Posterior cingulate gyrus (tissue), 11 donors: ENCODE results near the gene SCNN1G.

Source experiments
- DNase-seq, 10 donors: peaks; one replicate each; pipeline versions ENCODE4 v3.0.0 to v3.0.0-alpha.2; 2020 to 2021; ENCODE audit warnings: mixed read lengths in 3 of 10
- intact Hi-C: fragments of 100-400 bp; cut with DNase I; formaldehyde crosslinking; loops from one replicate; pipeline ENCODE4 v1.15.1; 2023

SCNN1G gene

DNA sequence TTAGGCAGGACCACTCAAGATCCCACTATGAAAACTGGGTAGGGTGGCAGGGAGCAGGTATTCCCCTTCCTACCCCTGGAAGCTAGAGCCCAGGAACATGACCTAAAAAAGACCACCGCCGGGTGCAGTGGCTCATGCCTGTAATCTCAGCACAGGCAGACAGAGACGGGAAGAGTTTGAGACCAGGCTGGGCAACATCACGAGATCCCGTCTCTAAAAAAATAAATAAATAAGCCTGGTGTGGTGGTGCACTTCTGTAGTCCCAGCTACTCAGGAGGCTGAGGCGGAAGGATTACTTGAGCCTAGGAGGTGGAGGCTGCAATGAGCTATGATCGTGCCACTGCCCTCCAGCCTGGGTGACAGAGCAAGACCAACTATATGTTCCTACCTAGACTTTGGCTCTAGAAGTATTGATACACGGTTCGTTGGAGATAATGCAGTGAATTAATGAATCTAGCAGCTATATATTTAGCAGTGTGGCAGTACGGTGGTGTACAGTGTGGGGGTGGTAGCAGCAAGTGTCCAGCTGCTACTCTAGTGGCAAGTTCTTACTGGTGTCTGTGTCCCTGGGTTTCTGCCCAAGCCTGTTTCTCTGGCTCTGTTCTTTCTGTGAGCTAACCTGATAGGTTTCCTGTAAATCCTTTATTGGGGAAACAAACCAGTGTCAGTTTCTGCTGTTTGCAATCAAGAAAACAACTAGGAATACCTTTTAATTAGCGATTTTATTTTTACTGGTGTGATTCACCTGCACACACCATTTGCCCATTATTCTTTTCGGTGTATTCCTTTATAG is 30.0 kb upstream of the SCNN1G start:
- DNase-seq, result no peak
- intact Hi-C loops, result no loop called here

GRCh38 chr16:23155445-23156049 is 27.0 kb upstream of the SCNN1G start:
- DNase-seq, result no peak
- intact Hi-C loops, result no loop called here

DNA sequence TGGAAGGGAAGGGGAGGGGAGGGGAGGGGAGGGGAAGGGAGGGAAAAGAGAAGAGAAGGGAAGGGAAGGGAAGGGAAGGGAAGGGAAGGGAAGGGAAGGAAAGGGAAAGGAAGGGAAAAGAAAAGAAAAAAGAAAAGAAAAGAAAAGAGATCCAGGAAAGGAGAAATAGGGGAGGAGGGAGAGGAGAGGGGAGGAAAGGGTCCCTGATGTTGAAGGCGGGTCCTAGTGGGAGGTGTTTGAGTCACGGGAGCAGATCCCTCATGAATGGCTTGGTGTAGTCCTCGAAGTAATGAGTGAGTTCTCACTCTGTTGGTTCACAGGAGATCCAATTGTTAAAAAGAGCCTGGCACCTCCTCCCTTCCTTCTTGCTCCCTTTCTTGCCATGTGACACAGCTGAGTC is 26.4 kb upstream of the SCNN1G start:
- DNase-seq, result no peak
- intact Hi-C loops, result no loop called here

- intact Hi-C loops, result no loop called here
- DNase-seq, result no peak
These were observed 25.5 kb upstream of the SCNN1G start for GRCh38 chr16:23156946-23157460.

GRCh38 chr16:23158114-23158513 is 24.4 kb upstream of the SCNN1G start:
- no peak for DNase-seq
- intact Hi-C loops, result no loop called here

GRCh38 chr16:23160082-23160481 is 22.5 kb upstream of the SCNN1G start:
- no peak for DNase-seq
- intact Hi-C loops, result no loop called here

GRCh38 chr16:23160574-23160973 is 22.0 kb upstream of the SCNN1G start:
- intact Hi-C loops, result no loop called here
- DNase-seq, result no peak

GRCh38 chr16:23163921-23164320 is 18.6 kb upstream of the SCNN1G start:
- DNase-seq, result no peak
- intact Hi-C loops, result no loop called here

DNA sequence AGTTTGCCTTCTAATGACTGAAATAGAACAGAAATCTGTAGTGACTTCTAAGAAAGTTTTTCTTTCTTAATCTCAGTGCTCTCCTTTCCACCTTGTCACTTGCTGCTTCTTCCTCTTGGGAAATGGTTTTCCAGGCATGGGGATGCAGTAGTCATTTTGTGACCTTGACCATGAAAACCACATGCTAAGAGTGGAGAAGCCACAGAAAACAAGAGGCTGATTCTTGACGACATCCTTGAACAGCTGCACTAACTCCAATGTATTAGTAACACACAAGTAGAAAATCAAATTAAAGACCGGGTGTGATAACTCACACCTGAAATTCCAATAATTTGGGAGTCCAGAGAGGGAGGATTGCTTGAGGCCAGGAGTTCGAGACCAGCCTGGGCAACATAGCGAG is 17.8 kb upstream of the SCNN1G start:
- intact Hi-C loops, result no loop called here
- DNase-seq, result no peak

DNA sequence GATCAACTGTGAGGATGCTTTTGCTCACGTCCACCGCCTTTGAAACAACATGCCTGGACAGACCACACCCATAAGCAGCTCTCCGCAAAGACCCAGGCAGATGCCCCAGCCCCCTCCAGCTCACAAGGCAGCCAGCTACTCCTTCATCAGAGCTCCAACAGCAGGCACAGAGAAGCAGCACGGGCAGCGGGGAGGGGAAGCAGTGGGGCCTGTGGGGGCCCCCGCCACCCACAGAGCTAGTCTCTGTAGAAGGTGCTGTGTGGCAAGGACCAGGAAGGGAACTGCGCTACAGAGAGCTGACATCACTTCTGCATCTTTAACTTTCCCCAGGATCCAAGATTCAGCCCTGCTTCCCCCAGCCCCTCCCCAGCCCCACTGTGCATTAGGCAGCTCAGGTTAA is 10.0 kb upstream of the SCNN1G start:
- intact Hi-C loops, result no loop called here
- no peak for DNase-seq

DNA sequence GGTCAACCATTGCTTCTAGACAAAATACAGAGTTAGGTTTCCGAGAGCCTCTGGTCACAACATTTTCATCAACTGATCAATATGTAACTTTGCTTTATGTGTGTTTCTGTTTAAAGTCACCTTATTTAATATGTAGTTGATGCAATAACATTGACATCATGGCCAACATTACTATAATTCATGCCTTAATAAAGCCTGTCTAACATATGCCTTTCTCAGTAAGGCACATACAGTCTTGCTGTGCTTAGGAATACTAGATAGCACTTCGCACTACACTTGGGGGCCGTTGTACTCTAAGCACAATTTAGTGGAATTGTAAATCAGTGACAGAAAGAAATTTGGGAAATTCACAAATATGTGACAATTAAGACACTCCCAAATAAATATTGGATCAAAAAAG is 9.6 kb upstream of the SCNN1G start:
- no peak for DNase-seq
- intact Hi-C loops, result no loop called here

GRCh38 chr16:23174622-23175021 is 7.9 kb upstream of the SCNN1G start:
- no peak for DNase-seq
- intact Hi-C loops, result no loop called here

- intact Hi-C loops, result no loop called here
- no peak for DNase-seq
These were observed 6.9 kb upstream of the SCNN1G start for GRCh38 chr16:23175651-23176050.

GRCh38 chr16:23181506-23181905 is 1.0 kb upstream of the SCNN1G start:
- no peak for DNase-seq
- intact Hi-C loops, result loop anchor here (10.0 kb wide), 1 partner anchor 287 kb away; no protein-coding TSS in a partner anchor

- intact Hi-C loops, result loop anchor here (1.0 to 10.0 kb wide), 2 partner anchors 252 to 287 kb away; no protein-coding TSS in a partner anchor
- peak; percentile 32 to 95 (median 68) for DNase-seq
These were observed 303 bp upstream of the SCNN1G start for GRCh38 chr16:23182206-23182678.

- no peak for DNase-seq
- intact Hi-C loops, result loop anchor here (10.0 kb wide), 1 partner anchor 289 kb away; no protein-coding TSS in a partner anchor
These were observed 958 bp downstream of the SCNN1G start for GRCh38 chr16:23183543-23183862.

- intact Hi-C loops, result loop anchor here (10.0 kb wide), 1 partner anchor 291 kb away; no protein-coding TSS in a partner anchor
- no peak for DNase-seq
These were observed 3.1 kb downstream of the SCNN1G start for GRCh38 chr16:23185656-23186055.

DNA sequence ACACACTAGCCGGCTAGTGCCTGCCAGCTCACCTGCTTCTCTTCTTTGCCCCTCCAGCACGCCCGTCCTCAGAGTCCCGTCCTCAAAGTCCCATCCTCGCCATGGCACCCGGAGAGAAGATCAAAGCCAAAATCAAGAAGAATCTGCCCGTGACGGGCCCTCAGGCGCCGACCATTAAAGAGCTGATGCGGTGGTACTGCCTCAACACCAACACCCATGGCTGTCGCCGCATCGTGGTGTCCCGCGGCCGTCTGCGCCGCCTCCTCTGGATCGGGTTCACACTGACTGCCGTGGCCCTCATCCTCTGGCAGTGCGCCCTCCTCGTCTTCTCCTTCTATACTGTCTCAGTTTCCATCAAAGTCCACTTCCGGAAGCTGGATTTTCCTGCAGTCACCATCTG is 3.6 kb downstream of the SCNN1G start:
- intact Hi-C loops, result loop anchor here (10.0 kb wide), 1 partner anchor 291 kb away; no protein-coding TSS in a partner anchor
- DNase-seq, result no peak

DNA sequence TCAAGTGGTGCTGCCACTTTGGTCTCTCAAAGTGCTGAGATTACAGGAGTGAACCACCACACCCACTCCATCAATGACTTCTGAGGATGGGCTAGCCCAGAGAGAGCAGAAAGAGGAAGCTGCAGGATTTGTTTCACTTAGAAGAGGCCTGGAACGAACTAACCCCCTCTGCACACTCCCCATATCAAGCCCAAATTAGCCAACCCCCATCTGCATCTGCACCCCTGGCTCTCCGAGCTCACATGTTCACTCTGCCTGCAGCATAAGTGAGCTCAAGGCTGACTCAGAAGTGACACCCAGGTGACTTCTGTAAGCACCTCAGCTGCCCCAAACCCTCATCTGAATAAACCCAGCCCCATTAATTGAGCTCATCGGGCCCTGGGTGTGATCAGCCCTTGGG is 4.8 kb downstream of the SCNN1G start:
- DNase-seq, result no peak
- intact Hi-C loops, result loop anchor here (10.0 kb wide), 1 partner anchor 293 kb away; no protein-coding TSS in a partner anchor

GRCh38 chr16:23188911-23189310 is 6.4 kb downstream of the SCNN1G start:
- intact Hi-C loops, result loop anchor here (10.0 kb wide), 1 partner anchor 294 kb away; no protein-coding TSS in a partner anchor
- DNase-seq, result no peak

GRCh38 chr16:23194497-23195221 is 12.1 kb downstream of the SCNN1G start:
- intact Hi-C loops, result no loop called here
- no peak for DNase-seq
